Heart left ventricle (tissue), 16 donors: ENCODE results near the gene ZNF487. TPM values are rescaled to one million over a fixed set of nuclear protein-coding genes. Genes with fewer than 3 reads are reported as not detected.

Experiments
- ATAC-seq, 4 donors: fragments of 200-7000 bp; cut with Tn5 transposase; one replicate each; pipeline ENCODE4 v1.9.1; 2020 to 2022; ENCODE audit warnings: moderate library complexity in 4 of 4, mild to moderate bottlenecking in 3 of 4, moderate number of reproducible peaks in 1 of 4
- DNase-seq, 5 donors: peaks; one replicate each; pipeline ENCODE4 v3.0.0-alpha.2; 2020
- H3K27ac ChIP-seq, 12 donors: fragments of 200-600 bp; sonication (generic) in 4 of 12; one replicate each; pipeline versions ENCODE4 v1.5.0 to v1.8.0; 2016 to 2022; ENCODE audit warnings: mild to moderate bottlenecking in 2 of 12
- H3K27me3 ChIP-seq, 9 donors: fragments of 200-600 bp; sonication (generic) in 2 of 9; one replicate each; pipeline versions ENCODE4 v1.5.1 to v1.8.0; 2016 to 2022; ENCODE audit warnings: mild to moderate bottlenecking in 3 of 9
- H3K36me3 ChIP-seq, 9 donors: fragments of 200-600 bp; sonication (generic) in 2 of 9; one replicate each; pipeline versions ENCODE4 v1.5.0 to v1.8.0; 2018 to 2022; ENCODE audit warnings: mild to moderate bottlenecking in 2 of 9
- H3K4me1 ChIP-seq, 12 donors: fragments of 200-600 bp; sonication (generic) in 4 of 12; one replicate each; pipeline versions ENCODE4 v1.5.0 to v1.8.0; 2016 to 2022; ENCODE audit warnings: mild to moderate bottlenecking in 3 of 12
- H3K4me3 ChIP-seq, 12 donors: fragments of 200-600 bp; sonication (generic) in 4 of 12; one replicate each; pipeline versions ENCODE4 v1.5.0 to v1.8.0; 2017 to 2022; ENCODE audit warnings: mild to moderate bottlenecking in 9 of 12, moderate library complexity in 4 of 12
- H3K9me3 ChIP-seq, 12 donors: fragments of 200-600 bp; sonication (generic) in 4 of 12; one replicate each; pipeline versions ENCODE4 v1.5.0 to v1.8.0; 2016 to 2022; ENCODE audit warnings: mild to moderate bottlenecking in 1 of 12
- POLR2A ChIP-seq, 2 donors: fragments of 450-650 bp; IDR thresholded peaks; one replicate each; pipeline ENCODE4 v1.6.1; 2017; ENCODE audit warnings: antibody characterized with exemption in 2 of 2, mild to moderate bottlenecking in 2 of 2, moderate library complexity in 2 of 2
- WGBS, 4 donors: extraction: QIAGEN DNeasy Blood & Tissue Kit in 2 of 4; methylation state at CpG; one replicate each; pipeline versions ENCODE4 v1.1.5 to v1.1.7; 2013 to 2018; 5-methylcytosine and 5-hydroxymethylcytosine counted together
- intact Hi-C, 10 donors: fragments of 100-400 bp; cut with DNase I; formaldehyde crosslinking; loops; one replicate each; pipeline versions ENCODE4 v1.11.1 to v1.14.2; 2022
- polyA plus RNA-seq, 2 donors: library from polyadenylated mRNA; stranded (reverse); fragments of 200-250 nt; gene quantifications; one replicate each; pipeline ENCODE4 v1.2.3, GENCODE V29; 2013
- total RNA-seq, 9 donors: library from RNA; depleted of rRNA in 2 of 9; stranded (reverse); fragments of >200 nt in 2 of 9; fragmentation: NEBNext Ultra II Directional in 3 of 9; extraction: Animal tissue kit (Norgen Biotek cat#: 25700) in 3 of 9; gene quantifications; one replicate each; pipeline versions ENCODE4 v1.1.0 to v1.2.4, GENCODE V29; 2016 to 2023
- TF ChIP-seq, protein P1 (sequence below), 12 donors: fragments of 200-600 bp; sonication (generic) in 4 of 12; IDR thresholded peaks; one replicate each; pipeline versions ENCODE4 v1.5.0 to v1.8.0; 2018 to 2022; ENCODE audit warnings: antibody characterized with exemption in 12 of 12, mild to moderate bottlenecking in 5 of 12
- donor health status: ischemic (EF 13 %, LVEDD 7.1; RV severe dilation, severe dysfunction).
- donor health status: healthy with polysubstance abuse.
- donor health status: DM: no; HTN: yes; CAD: no.
- donor health status: DM: no; HTN: no; CAD: no.
- donor health status: ischemic (EF 25% LVEDD 6.9; RV normal size, moderate dysfunction).
- donor health status: ischemic (EF 25% LVEDD 5.7; RV mildly dilated, moderate dysfunction).
- donor health status: healthy.
- donor health status: DM: yes; HTN: yes; CAD: no.
- donor health status: ischemic (EF 35%, LVEDD 5.7; RV mildly dilated, moderate dysfunction).
- donor health status: nonischemic (EF 11% LVEDD 7.7; RV severe dilation, severe dysfunction).
- donor health status: DM: yes; HTN: yes; CAD: no.
- donor health status: PGD.
- donor health status: ischemic (EF 29% LVEDD 5.4; RV normal size, mild dysfunction).
- donor health status: nonischemic (EF 23%, LVEDD 6.1; RV moderate dilation, normal function).

The ZNF487 gene
- total and polyA plus RNA-seq, 11 donors: 1.8 to 5.1 (median 2.4) TPM

DNA sequence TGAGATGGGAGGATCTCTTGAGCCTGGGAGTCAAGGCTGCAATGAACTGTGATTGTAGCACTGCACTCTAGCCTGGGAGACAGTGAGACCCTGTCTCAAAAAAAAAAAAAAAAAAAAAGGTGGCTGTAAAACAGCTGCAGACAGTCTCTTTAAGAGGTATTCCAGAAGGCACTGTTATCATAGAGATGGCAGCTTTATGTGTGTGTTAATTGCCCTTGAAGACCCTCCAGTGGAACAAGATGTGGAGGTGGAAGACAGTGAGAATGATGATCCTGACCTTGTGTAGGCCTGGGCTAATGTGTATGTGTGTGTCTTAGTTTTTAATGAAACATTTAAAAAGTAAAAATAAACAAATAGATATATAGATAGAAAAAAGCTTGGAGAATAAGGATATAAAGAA lies 66.0 kb downstream of the ZNF487 start:
- H3K9me3 ChIP-seq: peaks cover 0 to 6% (median 0%) of the 10 kb centered on the region in 12 donors
- ATAC-seq (no peak), DNase-seq (no peak)
- intact Hi-C loops: no loop called here
- H3K4me3 ChIP-seq: no peak overlapping the region
- H3K27me3 ChIP-seq: no peaks in the 10 kb centered on the region
- TF ChIP-seq POLR2A (IDR thresholded peaks at IDR 0.05): no peak
- TF ChIP-seq, protein P1, sequence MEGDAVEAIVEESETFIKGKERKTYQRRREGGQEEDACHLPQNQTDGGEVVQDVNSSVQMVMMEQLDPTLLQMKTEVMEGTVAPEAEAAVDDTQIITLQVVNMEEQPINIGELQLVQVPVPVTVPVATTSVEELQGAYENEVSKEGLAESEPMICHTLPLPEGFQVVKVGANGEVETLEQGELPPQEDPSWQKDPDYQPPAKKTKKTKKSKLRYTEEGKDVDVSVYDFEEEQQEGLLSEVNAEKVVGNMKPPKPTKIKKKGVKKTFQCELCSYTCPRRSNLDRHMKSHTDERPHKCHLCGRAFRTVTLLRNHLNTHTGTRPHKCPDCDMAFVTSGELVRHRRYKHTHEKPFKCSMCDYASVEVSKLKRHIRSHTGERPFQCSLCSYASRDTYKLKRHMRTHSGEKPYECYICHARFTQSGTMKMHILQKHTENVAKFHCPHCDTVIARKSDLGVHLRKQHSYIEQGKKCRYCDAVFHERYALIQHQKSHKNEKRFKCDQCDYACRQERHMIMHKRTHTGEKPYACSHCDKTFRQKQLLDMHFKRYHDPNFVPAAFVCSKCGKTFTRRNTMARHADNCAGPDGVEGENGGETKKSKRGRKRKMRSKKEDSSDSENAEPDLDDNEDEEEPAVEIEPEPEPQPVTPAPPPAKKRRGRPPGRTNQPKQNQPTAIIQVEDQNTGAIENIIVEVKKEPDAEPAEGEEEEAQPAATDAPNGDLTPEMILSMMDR (IDR thresholded peaks at IDR 0.05): no peak
- H3K27ac ChIP-seq: no peak overlapping the region
- no peaks in the 10 kb centered on the region for H3K4me1 ChIP-seq
- no peaks in the 10 kb centered on the region for H3K36me3 ChIP-seq

DNA sequence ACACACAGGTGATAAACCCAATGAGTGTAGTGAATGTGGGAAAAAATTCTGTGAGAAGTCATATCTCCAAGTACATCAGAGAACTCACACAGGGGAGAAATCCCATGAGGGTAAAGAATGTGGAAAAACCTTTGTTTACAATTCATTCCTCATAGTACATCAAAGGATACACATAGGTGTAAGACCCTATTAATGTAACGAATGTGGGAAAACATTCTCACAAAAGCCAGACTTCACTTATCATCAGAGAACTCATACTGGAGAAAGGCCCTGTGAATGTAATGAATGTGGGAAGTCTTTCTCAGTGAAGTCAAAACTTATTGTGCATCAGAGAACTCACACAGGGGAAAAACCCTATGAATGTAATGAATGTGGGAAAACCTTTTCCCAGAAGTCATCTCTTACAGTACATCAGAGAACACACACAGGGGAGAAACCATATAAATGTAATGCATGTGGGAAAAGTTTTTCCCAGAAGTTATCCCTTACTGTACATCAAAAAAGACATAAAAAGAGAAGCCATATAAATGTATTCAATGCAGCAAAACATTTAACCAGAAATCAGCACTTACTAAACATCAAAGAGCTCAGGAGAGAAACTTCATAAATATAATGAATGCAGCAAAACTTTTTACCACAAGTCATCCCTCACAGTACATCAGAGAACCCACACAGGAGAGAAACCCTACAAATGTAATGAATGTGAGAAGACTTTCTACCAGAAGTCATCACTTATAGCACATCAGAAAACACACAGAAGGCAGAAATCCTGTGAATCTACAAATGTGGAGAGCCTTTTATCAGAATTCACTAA lies 87.7 kb downstream of the ZNF487 start:
- no peak for ATAC-seq
- peaks cover 0 to 88% (median 71%) of the 10 kb centered on the region in 12 donors for H3K9me3 ChIP-seq

More for the DNA sequence above, 87.7 kb downstream of the ZNF487 start:
- no peak for DNase-seq
- 58 to 80% (median 71%) methylated on average over 1 of the region's 1 CpG for WGBS, 4 donors
- intact Hi-C loops: no loop called here
- no peak overlapping the region for H3K4me3 ChIP-seq
- no peaks in the 10 kb centered on the region for H3K36me3 ChIP-seq
- no peak overlapping the region for H3K27ac ChIP-seq
- TF ChIP-seq POLR2A (IDR thresholded peaks at IDR 0.05): no peak
- TF ChIP-seq, protein P1 (IDR thresholded peaks at IDR 0.05): no peak
- H3K27me3 ChIP-seq: no peaks in the 10 kb centered on the region
- H3K4me1 ChIP-seq: no peaks in the 10 kb centered on the region

Other genes starting within 250 kb of the ZNF487 start
- 1 to 10 TPM in 6 of 9 donors, under 1 TPM in 3; 0.49 to 5.1 (median 1.4) TPM for gene RASGEF1A, start 170.0 kb upstream of the ZNF487 start, total RNA-seq
- under 1 TPM; 0.14 to 0.42 TPM for gene RASGEF1A, start 170.0 kb upstream of the ZNF487 start, polyA plus RNA-seq
- not detected for gene FXYD4, start 65.5 kb upstream of the ZNF487 start, total RNA-seq
- under 1 TPM in 1 of 2 donors, not detected in 1; 0.14 TPM for gene FXYD4, start 65.5 kb upstream of the ZNF487 start, polyA plus RNA-seq
- gene HNRNPF, start 27.9 kb upstream of the ZNF487 start, total RNA-seq: 100 to 1,000 TPM in 1 of 9 donors, 10 to 100 TPM in 8; 60.4 to 142 (median 79.1) TPM
- gene HNRNPF, start 27.9 kb upstream of the ZNF487 start, polyA plus RNA-seq: 10 to 100 TPM; 24.0 to 95.2 TPM
- 1 to 10 TPM; 1.1 to 3.7 (median 1.9) TPM for gene ZNF239, start 137.5 kb downstream of the ZNF487 start, total RNA-seq
- 1 to 10 TPM in 1 of 2 donors, under 1 TPM in 1; 0.53 to 1.9 TPM for gene ZNF239, start 137.5 kb downstream of the ZNF487 start, polyA plus RNA-seq
- gene ZNF485, start 169.3 kb downstream of the ZNF487 start, total RNA-seq: 1 to 10 TPM in 8 of 9 donors, under 1 TPM in 1; 0.40 to 2.6 (median 1.9) TPM
- 1 to 10 TPM; 1.2 to 1.5 TPM for gene ZNF485, start 169.3 kb downstream of the ZNF487 start, polyA plus RNA-seq
- gene ZNF32, start 211.8 kb downstream of the ZNF487 start, total RNA-seq: 10 to 100 TPM; 32.8 to 61.7 (median 42.4) TPM
- gene ZNF32, start 211.8 kb downstream of the ZNF487 start, polyA plus RNA-seq: 10 to 100 TPM; 39.4 to 78.2 TPM